PFSK-1 (cell line): ENCODE measurements around the gene SHMT1.

Experiments
- POLR2AphosphoS5 ChIP-seq: IDR thresholded peaks from 2 replicates; pipeline ENCODE4 v1.6.1; 2012; ENCODE audit warnings: low read depth, mild to moderate bottlenecking, control low read depth, low read length, moderate library complexity
- REST ChIP-seq, 2 experiments: IDR thresholded peaks; 2 replicates each; pipeline versions ENCODE4 v1.6.1 to v1.8.0; 2011 to 2012; ENCODE audit warnings: low read depth in 2 of 2, low read length in 2 of 2, control low read depth in 1 of 2, inconsistent platforms in 1 of 2, mild to moderate bottlenecking in 1 of 2, moderate library complexity in 1 of 2; ENCODE audit not compliant: insufficient read depth in 1 of 2
- TAF1 ChIP-seq: IDR thresholded peaks from 2 replicates; pipeline ENCODE4 v1.6.1; 2012; ENCODE audit warnings: low read length, control low read depth, borderline replicate concordance; ENCODE audit not compliant: insufficient read depth

GRCh38 chr17:18379246-18380146, 16.1 kb upstream of the SHMT1 start:
- no peak for TF ChIP-seq TAF1
- TF ChIP-seq REST (IDR thresholded peaks at IDR 0.05; ENCODE audit: insufficient read depth in 1 of 2, low read depth in 2 of 2, low read length in 2 of 2), result no peak
- no peak for TF ChIP-seq POLR2AphosphoS5
